Stimulated activated CD4-positive, alpha-beta T cell treated with anti-CD3 and anti-CD28 coated beads, Interleukin-12 subunit alpha, Interleukin-12 subunit beta, amount 100 ng/mL, for 4 hours (primary cell): ENCODE measurements around the gene DYRK1A.

ENCODE experiments used
- DNase-seq: peaks from one replicate; pipeline ENCODE4 v3.0.0-alpha.2; 2020

The DYRK1A gene

GRCh38 chr21:37385179-37385765, 18.7 kb downstream of the DYRK1A start:
- no peak for DNase-seq

- DNase-seq = no peak
Observed at GRCh38 chr21:37386151-37386550, 19.6 kb downstream of the DYRK1A start.

- DNase-seq = no peak
Observed at GRCh38 chr21:37389456-37389855, 22.9 kb downstream of the DYRK1A start.

- DNase-seq = no peak
Observed at GRCh38 chr21:37391666-37392065, 25.1 kb downstream of the DYRK1A start.

GRCh38 chr21:37392441-37392840, 25.9 kb downstream of the DYRK1A start:
- no peak for DNase-seq

- no peak for DNase-seq
Observed at GRCh38 chr21:37393030-37393429, 26.5 kb downstream of the DYRK1A start.

GRCh38 chr21:37393786-37394185, 27.2 kb downstream of the DYRK1A start:
- no peak for DNase-seq

GRCh38 chr21:37395961-37396360, 29.4 kb downstream of the DYRK1A start:
- no peak for DNase-seq

GRCh38 chr21:37396855-37397254, 30.3 kb downstream of the DYRK1A start:
- DNase-seq = no peak

GRCh38 chr21:37398697-37399096, 32.1 kb downstream of the DYRK1A start:
- no peak for DNase-seq

GRCh38 chr21:37402251-37402867, 35.8 kb downstream of the DYRK1A start:
- no peak for DNase-seq

GRCh38 chr21:37405629-37406028, 39.1 kb downstream of the DYRK1A start:
- DNase-seq = no peak

GRCh38 chr21:37407719-37408420, 41.3 kb downstream of the DYRK1A start:
- DNase-seq = no peak

GRCh38 chr21:37408464-37409193, 42.1 kb downstream of the DYRK1A start:
- no peak for DNase-seq

- DNase-seq = no peak
Observed at GRCh38 chr21:37410639-37411038, 44.1 kb downstream of the DYRK1A start.

GRCh38 chr21:37412603-37413360, 46.2 kb downstream of the DYRK1A start:
- no peak for DNase-seq

- DNase-seq = no peak
Observed at GRCh38 chr21:37413553-37414291, 47.1 kb downstream of the DYRK1A start.

- DNase-seq = no peak
Observed at GRCh38 chr21:37414292-37415253, 48.0 kb downstream of the DYRK1A start.

GRCh38 chr21:37415939-37416338, 49.4 kb downstream of the DYRK1A start:
- no peak for DNase-seq

- no peak for DNase-seq
Observed at GRCh38 chr21:37416914-37417313, 50.3 kb downstream of the DYRK1A start.
